Neutrophil (primary cell): ENCODE measurements around the gene PLAC8L1.

Experiments used
- H3K27ac ChIP-seq: fragments of 200-600 bp; sonication (generic); 2 replicates; pipeline ENCODE4 v1.5.1; 2016; ENCODE audit warnings: mild to moderate bottlenecking, moderate library complexity
- H3K27me3 ChIP-seq: fragments of 200-600 bp; sonication (generic); 2 replicates; pipeline ENCODE4 v1.6.0; 2016; ENCODE audit warnings: mild to moderate bottlenecking
- H3K36me3 ChIP-seq: fragments of 200-600 bp; sonication (generic); 2 replicates; pipeline ENCODE4 v1.5.1; 2017
- H3K4me1 ChIP-seq, 2 experiments: fragments of 200-600 bp in 1 of 2; sonication (generic) in 1 of 2; 1 replicate in 1 of 2; 2 replicates in 1 of 2; pipeline versions ENCODE4 v1.5.1 to v1.6.1; 2013 to 2016; ENCODE audit warnings: low read depth in 1 of 2, low read length in 1 of 2, mild to moderate bottlenecking in 1 of 2, moderate library complexity in 1 of 2; ENCODE audit not compliant: control insufficient read depth in 1 of 2, insufficient read depth in 1 of 2
- H3K4me3 ChIP-seq, 2 experiments: fragments of 200-600 bp in 1 of 2; sonication (generic) in 1 of 2; 1 replicate in 1 of 2; 2 replicates in 1 of 2; pipeline ENCODE4 v1.5.1; 2013 to 2016; ENCODE audit warnings: low read depth in 1 of 2, low read length in 1 of 2, mild to moderate bottlenecking in 1 of 2, moderate library complexity in 1 of 2
- H3K9me3 ChIP-seq: fragments of 200-600 bp; sonication (generic); 2 replicates; pipeline ENCODE4 v1.5.1; 2016
- TF ChIP-seq, protein P1 (sequence below): fragments of 200-600 bp; sonication (generic); IDR thresholded peaks from 2 replicates; pipeline ENCODE4 v1.5.1; 2016; ENCODE audit warnings: antibody characterized with exemption

PLAC8L1 gene

GRCh38 chr5:146052780-146053179, 52.6 kb downstream of the PLAC8L1 start:
- H3K4me1 ChIP-seq = no peaks in the 10 kb centered on the region
- no peaks in the 10 kb centered on the region for H3K36me3 ChIP-seq
- no peak overlapping the region for H3K27ac ChIP-seq
- H3K9me3 ChIP-seq = no peaks in the 10 kb centered on the region
- TF ChIP-seq, protein P1, sequence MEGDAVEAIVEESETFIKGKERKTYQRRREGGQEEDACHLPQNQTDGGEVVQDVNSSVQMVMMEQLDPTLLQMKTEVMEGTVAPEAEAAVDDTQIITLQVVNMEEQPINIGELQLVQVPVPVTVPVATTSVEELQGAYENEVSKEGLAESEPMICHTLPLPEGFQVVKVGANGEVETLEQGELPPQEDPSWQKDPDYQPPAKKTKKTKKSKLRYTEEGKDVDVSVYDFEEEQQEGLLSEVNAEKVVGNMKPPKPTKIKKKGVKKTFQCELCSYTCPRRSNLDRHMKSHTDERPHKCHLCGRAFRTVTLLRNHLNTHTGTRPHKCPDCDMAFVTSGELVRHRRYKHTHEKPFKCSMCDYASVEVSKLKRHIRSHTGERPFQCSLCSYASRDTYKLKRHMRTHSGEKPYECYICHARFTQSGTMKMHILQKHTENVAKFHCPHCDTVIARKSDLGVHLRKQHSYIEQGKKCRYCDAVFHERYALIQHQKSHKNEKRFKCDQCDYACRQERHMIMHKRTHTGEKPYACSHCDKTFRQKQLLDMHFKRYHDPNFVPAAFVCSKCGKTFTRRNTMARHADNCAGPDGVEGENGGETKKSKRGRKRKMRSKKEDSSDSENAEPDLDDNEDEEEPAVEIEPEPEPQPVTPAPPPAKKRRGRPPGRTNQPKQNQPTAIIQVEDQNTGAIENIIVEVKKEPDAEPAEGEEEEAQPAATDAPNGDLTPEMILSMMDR = no peak
- peaks cover 18% of the 10 kb centered on the region for H3K27me3 ChIP-seq
- H3K4me3 ChIP-seq = no peak overlapping the region

- Histone ChIP-seq H3K27ac (no peak overlapping the region), H3K27me3 (peaks cover 8% of the 10 kb centered on the region), H3K4me3 (no peak overlapping the region), H3K4me1 (no peaks in the 10 kb centered on the region), H3K36me3 (no peaks in the 10 kb centered on the region), H3K9me3 (no peaks in the 10 kb centered on the region)
- TF ChIP-seq, protein P1 = no peak
Measured at GRCh38 chr5:146051678-146052077, 53.7 kb downstream of the PLAC8L1 start.

- Histone ChIP-seq H3K27ac (no peak overlapping the region), H3K36me3 (no peaks in the 10 kb centered on the region), H3K4me3 (no peak overlapping the region), H3K9me3 (no peaks in the 10 kb centered on the region), H3K4me1 (no peaks in the 10 kb centered on the region), H3K27me3 (no peaks in the 10 kb centered on the region)
- TF ChIP-seq, protein P1 = no peak
Measured at GRCh38 chr5:146050086-146050485, 55.3 kb downstream of the PLAC8L1 start.

- H3K4me3 ChIP-seq = no peak overlapping the region
- no peaks in the 10 kb centered on the region for H3K36me3 ChIP-seq
- H3K4me1 ChIP-seq = no peaks in the 10 kb centered on the region
- no peaks in the 10 kb centered on the region for H3K9me3 ChIP-seq
- TF ChIP-seq, protein P1 = no peak
- H3K27ac ChIP-seq = no peak overlapping the region
- H3K27me3 ChIP-seq = no peaks in the 10 kb centered on the region
Measured at GRCh38 chr5:146049704-146050026, 55.7 kb downstream of the PLAC8L1 start.

DNA sequence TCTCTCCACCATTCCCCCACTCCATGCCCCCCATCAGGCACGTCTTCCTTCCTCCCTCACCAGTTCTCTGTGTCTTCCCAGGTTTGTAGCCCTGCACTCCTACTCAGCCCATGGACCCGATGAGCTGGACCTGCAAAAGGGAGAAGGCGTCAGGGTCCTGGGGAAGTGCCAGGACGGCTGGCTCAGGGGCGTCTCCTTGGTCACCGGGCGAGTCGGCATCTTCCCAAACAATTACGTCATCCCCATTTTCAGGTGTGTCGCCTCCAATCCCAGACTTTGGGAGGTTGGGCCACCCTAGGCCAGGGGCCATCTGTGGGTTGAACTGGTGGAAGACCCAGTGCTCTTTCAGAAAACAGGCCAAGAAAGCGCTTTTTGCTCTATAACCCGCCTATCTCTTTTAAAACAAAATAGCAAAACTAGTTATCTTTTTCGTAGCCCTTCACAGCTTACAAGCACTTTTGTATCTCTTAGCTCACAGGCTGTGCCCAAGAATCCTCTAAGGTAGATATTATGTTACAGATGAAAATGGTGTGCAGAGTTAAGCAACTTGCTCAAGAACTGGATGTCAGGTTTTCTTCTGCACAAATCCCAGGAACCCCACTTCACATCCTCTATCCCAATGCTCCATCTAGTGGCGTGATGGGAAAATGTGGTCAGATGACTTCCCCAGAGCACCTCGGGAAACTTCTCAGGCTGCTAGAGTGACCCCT, 56.2 kb downstream of the PLAC8L1 start:
- Histone ChIP-seq H3K4me1 (no peaks in the 10 kb centered on the region), H3K4me3 (no peak overlapping the region), H3K36me3 (no peaks in the 10 kb centered on the region), H3K9me3 (no peaks in the 10 kb centered on the region), H3K27ac (no peak overlapping the region), H3K27me3 (no peaks in the 10 kb centered on the region)
- TF ChIP-seq, protein P1 = peak; percentile 48
